DOHH2 (cell line): ENCODE data around the gene BRSK2.

Source experiments
- EZH2phosphoT487 ChIP-seq: fragments of 200-600 bp; sonication (generic); IDR thresholded peaks from 2 replicates; pipeline ENCODE4 v1.6.1; 2017; ENCODE audit warnings: borderline replicate concordance, mild to moderate bottlenecking, antibody characterized with exemption, low read length, moderate library complexity, mixed read lengths
- TF ChIP-seq, protein P1 (sequence below): fragments of 200-600 bp; sonication (generic); IDR thresholded peaks from one replicate; pipeline ENCODE4 v1.5.1; 2014; ENCODE audit warnings: antibody characterized with exemption, mild to moderate bottlenecking, low read depth, low read length; ENCODE audit not compliant: poor library complexity, severe bottlenecking

DNA sequence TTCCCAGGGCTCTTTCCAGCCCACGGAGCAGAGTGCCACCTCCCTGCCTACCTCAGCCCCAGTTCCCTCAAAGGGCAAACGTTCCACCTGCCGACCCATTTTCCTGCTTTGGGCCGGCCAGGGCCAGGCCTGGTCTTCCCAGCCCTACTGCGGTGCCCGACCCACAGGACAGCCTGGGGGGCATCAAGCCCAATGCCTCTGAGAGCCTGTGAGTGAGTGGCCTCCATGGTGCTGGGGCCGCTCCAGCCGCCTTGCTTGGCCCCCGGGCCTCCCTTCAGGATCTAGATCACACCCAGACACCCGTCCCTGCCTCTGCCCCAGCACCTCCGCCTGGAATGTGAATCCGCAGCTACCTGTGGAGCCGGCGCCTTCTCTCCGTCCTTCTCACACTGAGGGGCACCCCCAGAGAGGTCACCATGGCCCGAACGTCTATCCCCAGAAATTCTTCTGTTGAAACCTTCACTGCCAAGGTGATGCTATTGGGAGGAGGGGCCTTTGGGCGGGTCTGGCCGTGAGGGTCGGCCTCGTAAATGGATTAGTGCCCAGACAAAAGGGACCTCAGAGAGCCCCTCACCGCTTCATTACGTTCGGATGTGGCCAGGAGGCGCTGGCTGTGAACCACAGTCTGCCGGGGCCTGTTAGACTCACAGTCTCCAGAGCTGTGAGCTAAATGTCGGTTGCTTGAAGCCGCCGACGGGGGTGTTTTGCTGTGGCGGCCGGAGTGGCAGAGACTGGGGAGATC is 36.2 kb upstream of the BRSK2 start:
- TF ChIP-seq, protein P1, sequence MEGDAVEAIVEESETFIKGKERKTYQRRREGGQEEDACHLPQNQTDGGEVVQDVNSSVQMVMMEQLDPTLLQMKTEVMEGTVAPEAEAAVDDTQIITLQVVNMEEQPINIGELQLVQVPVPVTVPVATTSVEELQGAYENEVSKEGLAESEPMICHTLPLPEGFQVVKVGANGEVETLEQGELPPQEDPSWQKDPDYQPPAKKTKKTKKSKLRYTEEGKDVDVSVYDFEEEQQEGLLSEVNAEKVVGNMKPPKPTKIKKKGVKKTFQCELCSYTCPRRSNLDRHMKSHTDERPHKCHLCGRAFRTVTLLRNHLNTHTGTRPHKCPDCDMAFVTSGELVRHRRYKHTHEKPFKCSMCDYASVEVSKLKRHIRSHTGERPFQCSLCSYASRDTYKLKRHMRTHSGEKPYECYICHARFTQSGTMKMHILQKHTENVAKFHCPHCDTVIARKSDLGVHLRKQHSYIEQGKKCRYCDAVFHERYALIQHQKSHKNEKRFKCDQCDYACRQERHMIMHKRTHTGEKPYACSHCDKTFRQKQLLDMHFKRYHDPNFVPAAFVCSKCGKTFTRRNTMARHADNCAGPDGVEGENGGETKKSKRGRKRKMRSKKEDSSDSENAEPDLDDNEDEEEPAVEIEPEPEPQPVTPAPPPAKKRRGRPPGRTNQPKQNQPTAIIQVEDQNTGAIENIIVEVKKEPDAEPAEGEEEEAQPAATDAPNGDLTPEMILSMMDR: no peak
- no peak for TF ChIP-seq EZH2phosphoT487
